IPS-20b (cell line): ENCODE data around the gene FTO.

Source experiments
- H3K27ac ChIP-seq: one replicate; pipeline ENCODE4 v1.5.1; 2013; ENCODE audit warnings: low read length
- H3K27me3 ChIP-seq: 2 replicates; pipeline ENCODE4 v1.6.1; 2013; ENCODE audit warnings: mild to moderate bottlenecking, low read length, inconsistent platforms; ENCODE audit not compliant: insufficient read depth
- H3K36me3 ChIP-seq: 2 replicates; pipeline ENCODE4 v1.6.1; 2013; ENCODE audit warnings: low read depth, mild to moderate bottlenecking, inconsistent platforms, low read length, moderate library complexity; ENCODE audit not compliant: insufficient read depth
- H3K4me1 ChIP-seq: 2 replicates; pipeline ENCODE4 v1.6.1; 2013; ENCODE audit warnings: mild to moderate bottlenecking, control low read depth, inconsistent platforms, low read length, moderate library complexity; ENCODE audit not compliant: insufficient read depth
- H3K4me3 ChIP-seq: 2 replicates; pipeline ENCODE4 v1.5.1; 2013; ENCODE audit warnings: mild to moderate bottlenecking, low read length, inconsistent platforms
- H3K9ac ChIP-seq: 2 replicates; pipeline ENCODE4 v1.6.1; 2013; ENCODE audit warnings: low read depth, mild to moderate bottlenecking, inconsistent platforms, low read length, moderate library complexity
- H3K9me3 ChIP-seq: 2 replicates; pipeline ENCODE4 v1.6.1; 2013; ENCODE audit warnings: mild to moderate bottlenecking, low read depth, low read length, inconsistent platforms; ENCODE audit not compliant: insufficient read depth

FTO gene

DNA sequence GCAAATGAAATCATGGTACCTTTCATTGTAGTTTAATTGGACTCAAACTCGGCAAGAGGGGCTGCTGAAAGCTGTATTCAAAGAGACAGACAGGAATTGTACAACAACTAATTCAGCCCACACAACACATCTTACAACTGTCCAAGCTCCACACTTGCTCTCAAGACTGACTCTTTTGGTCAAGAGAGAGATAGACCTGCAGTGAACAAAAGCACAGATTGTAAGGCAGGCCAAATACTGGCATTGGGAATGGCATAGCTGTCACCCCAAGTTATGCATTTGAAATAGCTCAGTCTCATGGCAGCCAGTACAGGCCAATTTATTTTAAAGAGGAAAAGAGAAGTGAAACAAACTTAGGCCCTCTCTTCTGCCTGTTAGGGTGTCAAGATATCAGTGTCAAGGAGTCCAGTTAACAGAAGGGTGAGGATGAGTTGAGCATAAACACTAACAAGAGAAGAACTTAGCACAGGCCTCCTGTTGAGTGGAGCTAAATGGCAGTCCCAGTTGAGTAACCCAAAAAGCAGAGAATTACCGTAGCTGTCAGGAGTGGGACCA is 366.9 kb downstream of the FTO start:
- Histone ChIP-seq H3K9ac (no peak overlapping the region), H3K27me3 (no peaks in the 10 kb centered on the region), H3K4me3 (no peak overlapping the region), H3K4me1 (peaks cover 15% of the 10 kb centered on the region), H3K36me3 (no peaks in the 10 kb centered on the region), H3K9me3 (no peaks in the 10 kb centered on the region), H3K27ac (no peak overlapping the region)

- Histone ChIP-seq H3K4me1 (peaks cover 14% of the 10 kb centered on the region), H3K27me3 (no peaks in the 10 kb centered on the region), H3K9me3 (no peaks in the 10 kb centered on the region), H3K36me3 (no peaks in the 10 kb centered on the region), H3K9ac (no peak overlapping the region), H3K4me3 (no peak overlapping the region), H3K27ac (no peak overlapping the region)
Observed at GRCh38 chr16:54071514-54071913, 367.6 kb downstream of the FTO start.

- Histone ChIP-seq H3K9me3 (no peaks in the 10 kb centered on the region), H3K9ac (no peak overlapping the region), H3K27me3 (no peaks in the 10 kb centered on the region), H3K4me1 (peaks cover 11% of the 10 kb centered on the region), H3K27ac (no peak overlapping the region), H3K36me3 (no peaks in the 10 kb centered on the region), H3K4me3 (no peak overlapping the region)
Observed at GRCh38 chr16:54072237-54072636, 368.3 kb downstream of the FTO start.

DNA sequence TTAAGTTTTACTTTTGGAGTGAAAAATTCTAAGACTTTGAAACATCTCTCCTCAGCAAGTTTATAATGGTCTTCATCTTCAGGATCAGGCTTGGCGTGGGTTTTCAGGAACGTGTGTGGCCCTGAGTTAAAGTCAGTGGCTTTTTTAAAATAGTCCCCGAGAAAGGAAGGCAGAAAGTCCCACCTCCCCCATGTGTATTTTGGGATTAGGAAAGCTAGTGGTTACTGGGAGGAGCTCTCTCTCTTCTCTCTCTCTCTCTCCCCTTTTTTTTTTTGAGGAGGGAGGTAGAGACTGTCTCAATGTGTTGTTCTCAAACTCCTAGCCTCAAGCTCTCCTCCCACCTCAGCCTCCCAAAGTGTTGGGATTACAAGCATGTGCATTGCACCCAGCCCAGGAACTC is 369.4 kb downstream of the FTO start:
- H3K27me3 ChIP-seq, result no peaks in the 10 kb centered on the region
- H3K4me3 ChIP-seq, result no peak overlapping the region
- H3K36me3 ChIP-seq, result no peaks in the 10 kb centered on the region
- H3K27ac ChIP-seq, result no peak overlapping the region
- H3K4me1 ChIP-seq, result peaks cover 3% of the 10 kb centered on the region; the same call in 1 of the 2 replicates
- H3K9ac ChIP-seq, result no peak overlapping the region
- no peaks in the 10 kb centered on the region for H3K9me3 ChIP-seq

DNA sequence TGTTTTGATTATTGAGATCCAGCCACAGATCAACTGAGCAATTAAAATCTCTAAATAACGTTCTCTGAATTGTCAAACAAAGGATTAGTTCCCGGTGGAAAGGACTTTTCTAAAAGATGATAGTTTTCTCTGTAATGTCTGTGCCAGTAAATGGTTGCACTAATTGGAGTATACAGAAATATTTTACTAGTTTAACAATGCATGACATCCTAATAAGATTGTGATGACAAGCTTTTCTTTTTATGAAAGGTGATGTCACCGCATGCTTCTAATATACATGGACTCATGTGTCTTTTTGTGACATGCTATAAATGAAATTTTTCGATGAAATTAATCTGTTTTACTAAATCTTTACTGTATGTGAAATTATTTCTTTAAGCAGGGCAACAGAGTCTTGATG is 371.5 kb downstream of the FTO start:
- no peaks in the 10 kb centered on the region for H3K9me3 ChIP-seq
- H3K27me3 ChIP-seq, result no peaks in the 10 kb centered on the region
- no peaks in the 10 kb centered on the region for H3K4me1 ChIP-seq

GRCh38 chr16:54076006-54076504 is 372.1 kb downstream of the FTO start:
- H3K9me3 ChIP-seq, result no peaks in the 10 kb centered on the region
- no peaks in the 10 kb centered on the region for H3K27me3 ChIP-seq
- no peak overlapping the region for H3K4me3 ChIP-seq
- no peak overlapping the region for H3K27ac ChIP-seq
- H3K4me1 ChIP-seq, result no peaks in the 10 kb centered on the region
- no peaks in the 10 kb centered on the region for H3K36me3 ChIP-seq
- no peak overlapping the region for H3K9ac ChIP-seq

More for the DNA sequence above, 371.5 kb downstream of the FTO start:
- no peak overlapping the region for H3K4me3 ChIP-seq
- H3K36me3 ChIP-seq, result no peaks in the 10 kb centered on the region
- H3K9ac ChIP-seq, result no peak overlapping the region
- H3K27ac ChIP-seq, result no peak overlapping the region

DNA sequence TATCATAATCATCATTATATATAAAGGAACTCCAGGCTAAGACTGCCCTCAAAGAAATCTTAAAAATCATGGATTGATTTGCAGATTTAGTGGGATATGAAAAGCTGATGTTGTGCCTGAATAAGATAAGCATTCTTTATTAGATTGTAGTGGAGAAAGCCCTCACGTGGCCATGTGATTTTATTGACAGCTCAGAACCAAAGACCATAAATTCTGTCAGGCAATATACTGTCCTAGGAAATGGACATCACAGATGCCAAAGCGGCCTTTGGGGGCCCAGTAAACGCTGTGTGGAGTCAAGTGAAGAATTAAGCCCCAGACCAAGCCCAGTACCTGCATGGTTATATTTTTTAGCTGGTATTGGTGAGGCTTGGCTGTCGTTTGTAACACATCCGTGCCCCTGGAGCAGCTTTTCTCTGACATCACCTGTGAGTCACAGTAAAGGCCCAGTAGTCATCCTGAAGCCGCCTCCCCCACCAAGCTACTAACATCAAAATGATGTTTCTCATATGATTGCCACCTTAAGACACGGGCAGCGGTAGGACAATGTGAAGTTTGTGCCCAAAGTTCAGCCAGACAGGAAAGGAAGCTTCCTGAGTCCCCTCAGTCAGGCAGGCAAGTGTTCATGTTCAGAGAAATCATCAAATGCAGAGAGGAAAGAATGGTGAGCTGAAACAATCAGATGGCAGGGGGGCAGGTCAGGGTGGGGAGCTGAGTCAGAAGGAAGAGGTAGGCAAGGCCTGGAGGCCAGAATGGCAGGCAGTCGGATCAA is 373.3 kb downstream of the FTO start:
- H3K36me3 ChIP-seq, result no peaks in the 10 kb centered on the region
- no peak overlapping the region for H3K27ac ChIP-seq
- H3K9me3 ChIP-seq, result no peaks in the 10 kb centered on the region
- H3K4me1 ChIP-seq, result no peaks in the 10 kb centered on the region
- no peaks in the 10 kb centered on the region for H3K27me3 ChIP-seq
- no peak overlapping the region for H3K9ac ChIP-seq
- H3K4me3 ChIP-seq, result no peak overlapping the region

- H3K27me3 ChIP-seq, result no peaks in the 10 kb centered on the region
- no peaks in the 10 kb centered on the region for H3K4me1 ChIP-seq
- no peak overlapping the region for H3K9ac ChIP-seq
- no peak overlapping the region for H3K4me3 ChIP-seq
- no peaks in the 10 kb centered on the region for H3K9me3 ChIP-seq
- H3K36me3 ChIP-seq, result no peaks in the 10 kb centered on the region
- no peak overlapping the region for H3K27ac ChIP-seq
Observed at GRCh38 chr16:54080524-54081008, 376.6 kb downstream of the FTO start.

DNA sequence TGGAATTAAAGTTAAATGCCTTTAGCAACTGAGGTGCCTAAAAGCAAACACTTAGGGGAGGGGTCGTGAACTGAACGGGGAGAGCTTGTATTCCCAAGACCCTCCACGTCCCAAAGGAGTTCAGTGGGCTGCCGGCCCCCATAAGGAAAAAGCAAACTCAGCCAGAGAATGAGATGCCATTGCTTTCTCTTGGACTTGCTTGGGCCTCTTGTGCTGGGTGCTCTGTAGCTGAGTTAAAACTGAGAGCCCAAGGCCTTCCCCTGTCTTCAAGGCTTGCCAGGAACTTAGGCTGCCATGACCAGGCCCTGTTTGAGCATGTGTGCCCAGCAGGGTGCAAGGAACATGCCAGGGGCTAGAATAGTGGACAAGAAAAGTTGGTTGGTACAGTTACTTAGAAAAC is 382.8 kb downstream of the FTO start:
- Histone ChIP-seq H3K9me3 (no peaks in the 10 kb centered on the region), H3K4me3 (no peak overlapping the region), H3K27me3 (no peaks in the 10 kb centered on the region), H3K27ac (no peak overlapping the region), H3K4me1 (no peaks in the 10 kb centered on the region), H3K36me3 (no peaks in the 10 kb centered on the region), H3K9ac (no peak overlapping the region)

DNA sequence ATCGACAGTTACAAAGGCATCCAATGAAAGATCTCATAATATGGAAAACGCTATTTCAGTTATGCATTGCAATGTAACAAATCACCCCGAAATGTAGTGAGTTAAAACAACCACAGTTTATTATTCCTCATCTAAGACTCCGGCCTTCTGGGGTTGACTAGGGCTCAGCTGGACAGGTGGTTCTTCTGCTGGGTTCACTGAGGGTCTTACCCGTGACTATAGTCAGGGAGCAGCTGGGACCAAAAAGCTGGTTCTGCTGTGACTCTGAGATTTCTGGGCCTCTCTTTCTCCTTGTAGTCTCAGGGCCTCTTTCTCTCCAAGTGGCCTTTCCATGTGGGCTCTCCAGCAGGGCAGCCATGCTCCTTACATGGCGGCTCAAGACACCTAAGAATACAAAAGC is 386.6 kb downstream of the FTO start:
- Histone ChIP-seq H3K27ac (no peak overlapping the region), H3K4me3 (no peak overlapping the region), H3K36me3 (no peaks in the 10 kb centered on the region), H3K9ac (no peak overlapping the region), H3K4me1 (no peaks in the 10 kb centered on the region), H3K9me3 (no peaks in the 10 kb centered on the region), H3K27me3 (no peaks in the 10 kb centered on the region)

GRCh38 chr16:54093281-54093680 is 389.3 kb downstream of the FTO start:
- no peak overlapping the region for H3K9ac ChIP-seq
- no peaks in the 10 kb centered on the region for H3K36me3 ChIP-seq
- no peaks in the 10 kb centered on the region for H3K4me1 ChIP-seq
- H3K4me3 ChIP-seq, result no peak overlapping the region
- H3K27ac ChIP-seq, result no peak overlapping the region
- H3K27me3 ChIP-seq, result no peaks in the 10 kb centered on the region
- no peaks in the 10 kb centered on the region for H3K9me3 ChIP-seq

DNA sequence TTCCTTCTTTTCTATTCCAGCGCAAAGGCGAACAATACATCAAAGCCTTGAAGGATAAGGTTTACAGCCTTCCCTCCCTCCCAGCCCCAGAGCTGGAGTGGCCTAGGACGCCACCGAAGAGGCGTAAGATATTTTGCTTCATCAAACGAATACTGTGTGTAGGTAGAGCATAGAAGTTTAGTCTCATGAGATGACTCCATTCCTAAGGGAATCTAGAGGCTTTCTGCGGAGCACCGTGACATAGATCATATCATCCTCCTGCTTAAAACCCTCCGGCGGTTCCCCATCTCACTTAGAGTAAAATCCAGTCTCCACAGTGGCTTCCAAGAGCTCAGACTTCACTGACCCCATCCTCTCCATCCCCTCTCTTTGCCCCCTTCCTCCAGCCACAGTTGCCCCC is 390.7 kb downstream of the FTO start:
- no peaks in the 10 kb centered on the region for H3K36me3 ChIP-seq
- H3K9me3 ChIP-seq, result no peaks in the 10 kb centered on the region
- H3K9ac ChIP-seq, result no peak overlapping the region
- H3K4me3 ChIP-seq, result no peak overlapping the region
- H3K4me1 ChIP-seq, result no peaks in the 10 kb centered on the region
- H3K27me3 ChIP-seq, result no peaks in the 10 kb centered on the region
- H3K27ac ChIP-seq, result no peak overlapping the region
